Measurements from ENCODE around the gene NXPE4. TPM values are rescaled to one million over a fixed set of nuclear protein-coding genes. Genes with fewer than 3 reads are reported as not detected.

NXPE4 gene
- total and polyA plus RNA-seq, 9 of the 15 experiments (the other 6 are each of a cell fraction or from before 2014, with no cell fraction given): not detected

GRCh38 chr11:114624455-114625207 lies 29.0 kb upstream of the NXPE4 start:
- FAIRE-seq (no peak), DNase-seq (ENCODE audit: extremely low read depth in 1 of 4, low spot score in 3 of 4) (no peak), ATAC-seq (no peak)
- 0% methylated on average over 10 of the region's 10 CpGs for WGBS (ENCODE audit: insufficient coverage, low coverage, missing lambda C conversion rate)
- no peaks in the 10 kb centered on the region for H3K9me1 ChIP-seq (ENCODE audit: control insufficient read depth, insufficient read depth, low read length)
- H3K36me3 ChIP-seq (ENCODE audit: control insufficient read depth, insufficient read depth, low read length): no peaks in the 10 kb centered on the region
- TF ChIP-seq BRD4 (IDR thresholded peaks at IDR 0.05): no peak
- no peak for TF ChIP-seq ZNF518B (CRISPR knock-in tag; IDR thresholded peaks at IDR 0.05)
- peak; percentile 54 for TF ChIP-seq RFX1 (IDR thresholded peaks at IDR 0.05)
- no peaks in the 10 kb centered on the region for H3K79me2 ChIP-seq (ENCODE audit: control insufficient read depth, insufficient read depth, low read length)
- intact Hi-C loops (cut with micrococcal nuclease) (no loop called here), in situ Hi-C loops (cut with MboI) (no loop called here)
- H2AFZ ChIP-seq (ENCODE audit: low read depth, low read length): no peak overlapping the region
- H3K27ac ChIP-seq (ENCODE audit: extremely low read depth, low read depth, low read length): no peak overlapping the region
- H3K4me3 ChIP-seq: no peak overlapping the region
- no peaks in the 10 kb centered on the region; the same call in 1 of the 2 replicates for H3K9me3 ChIP-seq (replicated peaks; ENCODE audit: control insufficient read depth, insufficient read depth, low read depth, low read length)
- no peaks in the 10 kb centered on the region for H3K27me3 ChIP-seq (ENCODE audit: control insufficient read depth in 2 of 2, insufficient read depth in 2 of 2, low read length in 2 of 2)
- no peaks in the 10 kb centered on the region for H4K20me1 ChIP-seq (replicated peaks; ENCODE audit: control insufficient read depth, insufficient read depth, low read length)
- no TSS peak for BruUV-seq (replicated peaks)
- H3K4me2 ChIP-seq (ENCODE audit: insufficient read depth, low read length): no peak overlapping the region
- no peaks in the 10 kb centered on the region for H3K4me1 ChIP-seq (replicated peaks in 1 of 2; ENCODE audit: control insufficient read depth in 2 of 2, insufficient read depth in 2 of 2, low read length in 2 of 2)
- POLR2A ChIA-PET: no interaction called here
- no peak overlapping the region for H3K9ac ChIP-seq (ENCODE audit: insufficient read depth in 1 of 2, low read depth in 2 of 2, low read length in 2 of 2)
- CTCF ChIA-PET (ENCODE audit: low intra/inter-chr PET ratio): no interaction called here

Measured in K562 (cell line).